Endodermal cell (in vitro differentiated cells): ENCODE data around the gene ADIPOR2. TPM values are rescaled to one million over a fixed set of nuclear protein-coding genes. Genes with fewer than 3 reads are reported as not detected.
A peak's percentile ranks its signal among the peaks of the same experiment; 100 is the strongest.
"Not testable (repeated sequence)": the region's sequence is repeated elsewhere in the genome, so short reads cannot be mapped to it uniquely, and the experiment has no call there.

Source experiments
- DNase-seq: peaks from one replicate; pipeline ENCODE4 v3.0.0-alpha.2; 2017
- H3K27ac ChIP-seq: 2 replicates; pipeline ENCODE4 v1.5.1; 2013; ENCODE audit warnings: mild to moderate bottlenecking, low read depth, low read length, moderate library complexity
- H3K27me3 ChIP-seq: 2 replicates; pipeline ENCODE4 v1.6.1; 2013; ENCODE audit warnings: mild to moderate bottlenecking, low read length, moderate library complexity; ENCODE audit not compliant: insufficient read depth, control insufficient read depth, poor library complexity, severe bottlenecking
- H3K36me3 ChIP-seq: 2 replicates; pipeline ENCODE4 v1.7.0; 2013; ENCODE audit warnings: mild to moderate bottlenecking, low read length, moderate library complexity; ENCODE audit not compliant: control insufficient read depth, insufficient read depth
- H3K4me1 ChIP-seq: one replicate; pipeline ENCODE4 v1.7.0; 2013; ENCODE audit warnings: low read length; ENCODE audit not compliant: control insufficient read depth, insufficient read depth
- H3K4me3 ChIP-seq: 2 replicates; pipeline ENCODE4 v1.5.1; 2013; ENCODE audit warnings: mild to moderate bottlenecking, low read length, moderate library complexity
- H3K9ac ChIP-seq: 2 replicates; pipeline ENCODE4 v1.6.1; 2013; ENCODE audit warnings: mild to moderate bottlenecking, low read length, moderate library complexity; ENCODE audit not compliant: poor library complexity, severe bottlenecking; ENCODE audit errors: extremely low read depth
- H3K9me3 ChIP-seq: 2 replicates; pipeline ENCODE4 v1.6.1; 2013; ENCODE audit warnings: mild to moderate bottlenecking, low read length, moderate library complexity; ENCODE audit not compliant: control insufficient read depth
- H3K27ac Mint-ChIP-seq: 2 replicates; pipeline ENCODE4 v1.8.0; 2020; ENCODE audit warnings: mixed read lengths
- H3K27me3 Mint-ChIP-seq: 2 replicates; pipeline ENCODE4 v1.8.0; 2021; ENCODE audit warnings: mild to moderate bottlenecking, mixed read lengths; ENCODE audit not compliant: insufficient read depth
- H3K36me3 Mint-ChIP-seq: 2 replicates; pipeline ENCODE4 v1.8.0; 2020; ENCODE audit warnings: low read depth, mixed read lengths
- H3K4me1 Mint-ChIP-seq: 2 replicates; pipeline ENCODE4 v1.8.0; 2020; ENCODE audit warnings: mixed read lengths
- H3K4me3 Mint-ChIP-seq: 2 replicates; pipeline ENCODE4 v1.8.0; 2020; ENCODE audit warnings: mild to moderate bottlenecking, moderate library complexity, mixed read lengths
- H3K9me3 Mint-ChIP-seq: 2 replicates; pipeline ENCODE4 v1.8.0; 2020; ENCODE audit warnings: mild to moderate bottlenecking, mixed read lengths
- WGBS, 2 experiments: methylation state at CpG; one replicate each; pipeline versions ENCODE4 v1.1.5 to v1.1.7; 2013; ENCODE audit warnings: missing lambda C conversion rate in 2 of 2, mixed read lengths in 1 of 2; ENCODE audit not compliant: insufficient coverage in 1 of 2, insufficient read length in 1 of 2; 5-methylcytosine and 5-hydroxymethylcytosine counted together
- total RNA-seq, 2 donors: library from RNA; stranded (reverse); fragmentation: NEBNext Ultra II Directional in 1 of 2; extraction: Animal tissue kit (Norgen Biotek cat#: 25700) in 1 of 2; gene quantifications; 2 replicates in 1 of 2; 3 replicates in 1 of 2; pipeline ENCODE4 v1.2.1, GENCODE V29; 2021
- TF ChIP-seq, protein P1 (sequence below): fragments of 200-600 bp; sonication (generic); conservative IDR thresholded peaks from 2 replicates; pipeline ENCODE4 v1.5.0; 2021; ENCODE audit warnings: antibody characterized with exemption, mild to moderate bottlenecking

ADIPOR2 gene
- total RNA-seq, 2 donors from 2014 or later = 53.7 to 124 TPM

DNA sequence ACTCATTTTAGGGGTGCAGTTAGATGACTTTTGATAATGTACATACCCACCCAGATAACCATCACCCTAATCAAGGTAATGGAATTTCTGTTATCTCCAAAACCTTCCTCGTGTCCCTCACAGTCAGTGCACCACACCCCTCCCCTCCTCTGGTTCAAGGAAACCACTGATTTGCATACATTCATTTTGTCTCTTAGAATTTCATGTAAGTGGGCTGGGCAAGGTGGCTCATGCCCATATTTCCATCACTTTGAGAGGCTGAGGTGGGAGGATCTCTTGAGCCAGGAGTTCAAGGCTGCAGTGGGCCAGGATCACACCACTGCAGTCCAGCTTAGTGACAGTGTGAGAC is 15.7 kb downstream of the ADIPOR2 start:
- 81% methylated on average over 1 of the region's 1 CpG; no CpG with 5 or more reads in 1 of the 2 experiments for WGBS, 2 experiments
- H3K9ac ChIP-seq = no peak overlapping the region
- Mint-ChIP-seq H3K27ac (no peak overlapping the region), H3K4me3 (no peak overlapping the region), H3K9me3 (peaks cover 17% of the 10 kb centered on the region), H3K27me3 (no peaks in the 10 kb centered on the region), H3K4me1 (peaks cover 19% of the 10 kb centered on the region), H3K36me3 (peaks cover 58% of the 10 kb centered on the region)
- peaks cover 4% of the 10 kb centered on the region for H3K9me3 ChIP-seq
- peaks cover 39% of the 10 kb centered on the region for H3K36me3 ChIP-seq
- no peaks in the 10 kb centered on the region for H3K27me3 ChIP-seq
- H3K4me1 ChIP-seq = no peaks in the 10 kb centered on the region
- TF ChIP-seq, protein P1, sequence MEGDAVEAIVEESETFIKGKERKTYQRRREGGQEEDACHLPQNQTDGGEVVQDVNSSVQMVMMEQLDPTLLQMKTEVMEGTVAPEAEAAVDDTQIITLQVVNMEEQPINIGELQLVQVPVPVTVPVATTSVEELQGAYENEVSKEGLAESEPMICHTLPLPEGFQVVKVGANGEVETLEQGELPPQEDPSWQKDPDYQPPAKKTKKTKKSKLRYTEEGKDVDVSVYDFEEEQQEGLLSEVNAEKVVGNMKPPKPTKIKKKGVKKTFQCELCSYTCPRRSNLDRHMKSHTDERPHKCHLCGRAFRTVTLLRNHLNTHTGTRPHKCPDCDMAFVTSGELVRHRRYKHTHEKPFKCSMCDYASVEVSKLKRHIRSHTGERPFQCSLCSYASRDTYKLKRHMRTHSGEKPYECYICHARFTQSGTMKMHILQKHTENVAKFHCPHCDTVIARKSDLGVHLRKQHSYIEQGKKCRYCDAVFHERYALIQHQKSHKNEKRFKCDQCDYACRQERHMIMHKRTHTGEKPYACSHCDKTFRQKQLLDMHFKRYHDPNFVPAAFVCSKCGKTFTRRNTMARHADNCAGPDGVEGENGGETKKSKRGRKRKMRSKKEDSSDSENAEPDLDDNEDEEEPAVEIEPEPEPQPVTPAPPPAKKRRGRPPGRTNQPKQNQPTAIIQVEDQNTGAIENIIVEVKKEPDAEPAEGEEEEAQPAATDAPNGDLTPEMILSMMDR = no peak
- no peak overlapping the region for H3K27ac ChIP-seq
- no peak for DNase-seq
- H3K4me3 ChIP-seq = no peak overlapping the region

DNA sequence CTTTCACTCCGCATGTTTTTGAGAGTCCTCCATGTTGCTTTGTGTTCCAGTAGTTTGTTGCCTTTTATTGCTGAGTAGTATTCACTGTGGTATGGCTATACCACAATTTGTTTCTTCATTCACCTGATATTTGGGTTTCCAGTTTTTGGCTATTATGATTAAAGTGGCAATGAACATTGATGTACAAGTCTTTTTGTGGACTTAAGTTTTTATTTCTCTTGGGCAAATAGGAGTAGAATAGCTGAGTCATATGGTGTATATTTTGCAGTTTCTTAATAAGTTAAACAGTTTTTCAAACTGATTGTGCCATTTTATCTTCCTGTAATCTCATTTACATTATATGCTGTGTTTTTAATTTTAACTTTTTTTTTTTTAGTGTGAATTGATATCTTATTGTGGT is 16.2 kb downstream of the ADIPOR2 start:
- Mint-ChIP-seq H3K4me3 (no peak overlapping the region), H3K9me3 (peaks cover 17% of the 10 kb centered on the region), H3K27ac (peak overlapping the region; percentile 45), H3K36me3 (peaks cover 55% of the 10 kb centered on the region), H3K4me1 (peaks cover 20% of the 10 kb centered on the region), H3K27me3 (no peaks in the 10 kb centered on the region)
- Histone ChIP-seq H3K36me3 (peaks cover 39% of the 10 kb centered on the region), H3K9ac (no peak overlapping the region), H3K9me3 (peaks cover 4% of the 10 kb centered on the region), H3K4me1 (no peaks in the 10 kb centered on the region), H3K27ac (no peak overlapping the region), H3K27me3 (no peaks in the 10 kb centered on the region), H3K4me3 (no peak overlapping the region)
- WGBS, 2 experiments = 100% methylated on average over 1 of the region's 1 CpG; no CpG with 5 or more reads in 1 of the 2 experiments
- DNase-seq = no peak
- TF ChIP-seq, protein P1 = no peak

DNA sequence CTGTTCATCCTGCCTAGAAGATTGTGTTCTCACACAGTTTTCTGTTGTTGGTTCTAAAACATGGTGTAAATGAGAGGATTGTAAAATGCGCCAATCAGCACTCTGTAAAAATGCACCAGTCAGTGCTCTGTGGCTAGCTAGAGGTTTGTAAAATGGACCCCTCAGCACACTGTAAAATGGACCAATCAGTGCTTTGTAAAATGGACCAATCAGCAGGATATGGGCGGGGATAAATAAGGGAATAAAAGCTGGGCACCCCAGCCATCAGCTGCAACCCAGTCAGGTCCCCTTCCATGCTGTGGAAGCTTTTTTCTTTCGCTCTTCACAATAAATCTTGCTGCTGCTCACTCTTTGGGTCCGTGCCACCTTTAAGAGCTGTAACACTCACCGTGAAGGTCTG is 19.1 kb downstream of the ADIPOR2 start:
- H3K4me1 Mint-ChIP-seq = peaks cover 17% of the 10 kb centered on the region
- H3K27me3 Mint-ChIP-seq, H3K4me3 ChIP-seq, H3K27ac ChIP-seq, H3K27ac Mint-ChIP-seq, H3K4me3 Mint-ChIP-seq, H3K9ac ChIP-seq, DNase-seq, H3K27me3 ChIP-seq, H3K4me1 ChIP-seq: not testable (repeated sequence)
- H3K9me3 Mint-ChIP-seq = peaks cover 21% of the 10 kb centered on the region
- peaks cover 54% of the 10 kb centered on the region for H3K36me3 Mint-ChIP-seq
- WGBS, 2 experiments = 92 to 97% methylated on average over 5 of the region's 5 CpGs
- H3K9me3 ChIP-seq = peaks cover 15% of the 10 kb centered on the region
- peaks cover 46% of the 10 kb centered on the region for H3K36me3 ChIP-seq

DNA sequence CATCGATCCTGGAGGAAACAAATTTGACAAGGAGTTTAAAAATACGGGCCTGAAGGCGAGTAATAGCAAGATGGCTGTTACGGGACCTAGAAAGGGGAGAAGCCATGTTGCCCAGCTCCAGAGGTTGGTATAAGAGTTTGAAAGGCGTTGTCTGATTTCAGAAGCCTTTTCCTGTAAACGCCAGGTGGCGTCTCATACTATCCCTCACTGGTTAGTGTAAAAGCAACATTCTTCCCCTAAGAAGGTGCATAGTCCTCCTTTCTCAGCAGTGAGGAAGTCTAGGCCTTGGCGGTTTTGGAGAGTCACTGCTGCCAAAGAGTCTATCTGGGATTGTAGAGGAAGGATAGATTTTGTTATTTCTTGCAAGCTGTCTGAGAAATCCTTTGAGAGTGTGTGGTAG is 20.0 kb downstream of the ADIPOR2 start:
- H3K4me3 Mint-ChIP-seq, H3K9ac ChIP-seq, H3K27me3 Mint-ChIP-seq, H3K4me1 ChIP-seq, H3K27ac ChIP-seq, H3K27me3 ChIP-seq, H3K4me3 ChIP-seq, DNase-seq: not testable (repeated sequence)
- H3K36me3 ChIP-seq = peaks cover 45% of the 10 kb centered on the region
- 89 to 97% methylated on average over 4 to 8 of the region's 8 CpGs for WGBS, 2 experiments
- peaks cover 24% of the 10 kb centered on the region for H3K9me3 ChIP-seq
- Mint-ChIP-seq H3K36me3 (peaks cover 57% of the 10 kb centered on the region), H3K27ac (peak overlapping the region; percentile 22), H3K4me1 (peaks cover 17% of the 10 kb centered on the region), H3K9me3 (peaks cover 30% of the 10 kb centered on the region)
- TF ChIP-seq, protein P1 = peak; percentile 78

DNA sequence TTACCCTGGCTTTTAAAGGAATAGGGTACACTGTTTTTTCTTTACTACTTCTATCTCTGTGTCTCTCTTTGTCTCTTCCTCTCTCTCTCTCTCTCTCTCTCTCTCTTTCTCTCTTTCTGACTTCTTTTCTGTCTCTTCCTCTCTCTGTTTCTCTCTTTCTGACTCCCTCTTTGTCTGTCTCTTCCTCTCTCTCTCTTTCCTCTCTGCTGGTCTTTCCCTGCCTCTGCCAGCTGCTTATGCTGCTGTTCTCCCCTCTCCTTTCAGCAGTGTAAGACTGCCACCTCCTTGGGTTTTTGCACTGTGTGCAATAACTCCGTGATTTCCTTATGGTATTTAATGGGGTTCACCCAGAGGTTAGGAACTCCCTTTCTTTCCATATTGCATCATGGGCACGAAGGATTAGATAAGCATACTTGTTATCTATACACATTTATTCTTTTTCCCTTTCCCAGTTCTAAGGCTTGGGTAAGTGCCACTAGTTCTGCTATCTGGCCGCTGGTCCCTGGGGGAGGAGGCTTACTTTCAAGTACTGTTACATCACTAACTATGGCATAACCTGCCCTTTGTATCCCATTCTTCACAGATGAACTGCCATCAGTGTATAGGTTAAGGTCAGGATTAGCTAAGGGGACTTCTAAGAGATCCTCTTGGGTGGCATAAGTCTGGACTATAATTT is 20.8 kb downstream of the ADIPOR2 start:
- peaks cover 33% of the 10 kb centered on the region for H3K9me3 Mint-ChIP-seq
- not testable (repeated sequence) for DNase-seq, H3K4me3 ChIP-seq, H3K4me3 Mint-ChIP-seq, H3K4me1 ChIP-seq, H3K27me3 ChIP-seq, H3K9ac ChIP-seq, H3K27ac ChIP-seq, H3K27ac Mint-ChIP-seq, H3K27me3 Mint-ChIP-seq
- Histone ChIP-seq H3K36me3 (peaks cover 51% of the 10 kb centered on the region), H3K9me3 (peaks cover 32% of the 10 kb centered on the region)
- peaks cover 15% of the 10 kb centered on the region for H3K4me1 Mint-ChIP-seq
- H3K36me3 Mint-ChIP-seq = peaks cover 61% of the 10 kb centered on the region
- WGBS, 2 experiments = 98 to 100% methylated on average over 2 to 3 of the region's 3 CpGs
